HT-29 (cell line): Measurements from ENCODE around the gene IFFO2. TPM values are rescaled to one million over a fixed set of nuclear protein-coding genes. Genes with fewer than 3 reads are reported as not detected.

Source experiments
- DNase-seq: peaks from one replicate; pipeline ENCODE4 v3.0.0-alpha.2; 2015; ENCODE audit warnings: low spot score
- total RNA-seq: library from RNA; depleted of rRNA; stranded (reverse); fragments of >200 nt; shearing (Covaris generic); gene quantifications from 2 replicates; pipeline ENCODE4 v1.2.3, GENCODE V29; 2014

Gene IFFO2
- total RNA-seq, 1 experiment from 2014 or later = 101 TPM

DNA sequence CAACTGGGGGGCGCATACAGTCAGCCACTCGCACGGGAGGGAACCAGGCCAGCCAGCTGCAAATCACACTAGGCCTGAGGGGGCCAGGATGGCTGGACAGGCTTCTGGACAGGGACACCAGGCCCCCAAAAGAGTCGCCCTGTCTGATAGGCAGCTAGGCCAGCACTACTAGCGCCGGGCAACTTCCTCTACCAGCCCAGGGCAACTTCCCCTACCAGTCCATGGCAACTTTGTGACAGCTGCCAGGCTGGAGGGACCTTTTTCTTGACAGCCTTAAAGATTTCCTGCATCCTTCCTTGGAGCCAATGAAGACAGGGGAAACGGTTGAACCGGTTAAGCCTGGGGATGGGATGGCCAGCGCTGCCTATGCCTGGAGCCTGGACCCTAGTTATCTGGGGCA, 5.1 kb downstream of the IFFO2 start:
- no peak for DNase-seq

- no peak for DNase-seq
These were observed 6.0 kb downstream of the IFFO2 start for GRCh38 chr1:18950401-18951026.

DNA sequence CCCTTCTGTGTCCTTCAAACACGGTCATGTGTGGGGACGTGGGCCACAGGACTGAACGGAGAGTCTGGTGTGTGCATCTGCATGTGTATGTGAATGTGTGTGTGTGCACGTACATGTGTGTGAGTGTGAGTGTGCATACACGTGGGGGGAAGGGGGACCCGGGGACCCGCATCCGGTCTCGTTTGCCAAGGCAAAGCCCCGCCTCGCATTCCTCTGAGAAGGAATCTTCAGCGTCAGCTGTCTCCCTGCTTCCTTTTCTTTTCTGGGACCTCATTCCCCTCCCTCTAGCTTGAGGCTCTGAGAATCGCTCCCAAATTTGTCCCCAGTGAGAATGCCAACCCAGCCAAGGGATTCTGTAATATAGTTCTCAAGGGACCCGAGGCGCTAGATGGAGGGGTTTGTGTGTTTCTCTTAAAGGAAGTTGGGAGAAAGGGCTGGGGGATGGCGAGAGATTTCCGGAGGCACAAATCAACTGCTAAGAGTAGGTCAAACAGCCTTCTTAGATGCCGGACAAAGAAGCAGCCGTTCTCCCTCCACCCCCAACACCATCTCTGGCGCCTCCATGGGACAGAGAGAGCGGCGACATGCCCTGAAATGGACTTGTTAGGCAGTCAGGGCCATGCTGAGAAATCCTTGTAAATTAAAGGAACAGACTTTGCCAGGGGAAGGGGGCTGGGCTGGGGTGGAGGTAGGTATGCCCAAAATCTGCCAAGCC, 6.6 kb downstream of the IFFO2 start:
- DNase-seq = peak; percentile 70

DNA sequence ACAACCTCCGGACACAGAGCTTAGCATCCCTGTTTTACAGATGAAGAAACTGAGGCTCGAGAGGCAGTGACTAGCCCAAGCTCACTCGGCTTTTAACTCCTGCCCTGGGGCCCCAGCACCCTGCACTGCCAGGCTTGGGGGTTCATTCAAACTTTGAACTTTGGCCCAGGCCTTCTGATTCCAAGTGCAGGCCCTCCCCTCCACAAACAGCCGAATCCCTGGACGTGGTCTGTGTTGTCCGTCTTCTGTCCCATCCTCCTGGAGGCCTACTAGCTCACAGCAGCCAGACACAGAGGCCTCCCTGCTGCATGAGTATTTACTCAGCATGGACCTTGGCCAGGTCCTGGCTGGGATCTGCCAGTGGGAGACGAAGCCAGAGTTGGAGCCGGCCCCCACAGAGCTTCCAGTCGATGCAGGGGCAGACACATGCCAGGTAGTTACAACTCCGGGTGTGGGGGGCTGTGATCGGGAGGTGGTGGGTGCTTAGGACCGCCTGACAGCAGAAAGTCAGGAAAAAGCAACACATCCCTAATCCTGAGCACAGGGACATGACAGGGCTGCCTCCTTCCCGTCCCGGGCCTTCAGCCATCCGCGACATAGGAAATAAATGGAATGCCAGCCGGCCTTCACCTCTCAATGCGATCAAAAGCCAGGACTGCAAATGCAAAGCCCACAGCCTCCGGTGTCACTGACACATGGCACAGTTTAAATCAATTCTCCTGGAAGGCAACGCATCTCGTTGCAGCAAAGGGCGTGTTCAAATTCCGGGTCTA, 7.4 kb downstream of the IFFO2 start:
- DNase-seq = peak; percentile 58

DNA sequence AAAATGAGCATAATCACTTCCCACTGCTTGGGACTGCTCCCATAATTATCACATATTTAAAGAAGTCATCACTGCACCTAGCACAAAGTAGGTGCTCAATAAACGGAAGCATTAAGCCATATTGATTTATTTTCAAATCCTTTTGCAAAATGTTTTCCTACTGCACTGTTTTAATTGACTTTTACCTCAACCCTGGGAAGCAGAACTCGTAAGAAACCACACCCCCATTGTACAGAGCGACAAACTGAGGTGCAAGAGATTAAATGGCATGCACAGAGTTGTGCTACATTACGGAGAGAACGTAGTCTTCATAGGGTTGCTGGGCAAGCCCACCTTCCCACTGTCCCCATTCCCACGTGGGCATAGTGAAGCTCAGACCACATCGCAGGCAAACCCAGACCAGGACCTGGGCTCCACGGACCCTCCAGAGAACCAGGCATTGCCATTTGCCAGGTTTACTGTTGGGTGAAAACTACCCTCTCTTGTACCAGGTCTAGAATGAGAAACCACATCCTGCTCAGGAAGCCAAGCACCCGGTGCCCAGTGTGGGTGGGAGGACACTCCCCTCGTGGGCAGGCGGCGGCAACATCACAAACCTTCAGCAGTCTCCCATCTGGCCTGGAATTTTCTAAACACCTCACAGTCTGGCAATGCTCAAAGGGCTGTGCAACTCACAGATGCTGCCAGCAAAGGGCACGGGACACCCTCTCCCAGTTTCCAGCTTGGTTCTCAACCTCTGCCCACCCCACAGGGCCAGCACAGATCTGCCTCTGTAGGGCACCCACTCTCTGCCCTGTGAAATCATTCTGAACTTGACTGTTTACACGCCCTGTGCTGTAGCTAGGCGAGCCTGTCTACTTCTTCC, 8.2 kb downstream of the IFFO2 start:
- peak; percentile 45 for DNase-seq

GRCh38 chr1:18947570-18947969, 8.9 kb downstream of the IFFO2 start:
- no peak for DNase-seq

DNA sequence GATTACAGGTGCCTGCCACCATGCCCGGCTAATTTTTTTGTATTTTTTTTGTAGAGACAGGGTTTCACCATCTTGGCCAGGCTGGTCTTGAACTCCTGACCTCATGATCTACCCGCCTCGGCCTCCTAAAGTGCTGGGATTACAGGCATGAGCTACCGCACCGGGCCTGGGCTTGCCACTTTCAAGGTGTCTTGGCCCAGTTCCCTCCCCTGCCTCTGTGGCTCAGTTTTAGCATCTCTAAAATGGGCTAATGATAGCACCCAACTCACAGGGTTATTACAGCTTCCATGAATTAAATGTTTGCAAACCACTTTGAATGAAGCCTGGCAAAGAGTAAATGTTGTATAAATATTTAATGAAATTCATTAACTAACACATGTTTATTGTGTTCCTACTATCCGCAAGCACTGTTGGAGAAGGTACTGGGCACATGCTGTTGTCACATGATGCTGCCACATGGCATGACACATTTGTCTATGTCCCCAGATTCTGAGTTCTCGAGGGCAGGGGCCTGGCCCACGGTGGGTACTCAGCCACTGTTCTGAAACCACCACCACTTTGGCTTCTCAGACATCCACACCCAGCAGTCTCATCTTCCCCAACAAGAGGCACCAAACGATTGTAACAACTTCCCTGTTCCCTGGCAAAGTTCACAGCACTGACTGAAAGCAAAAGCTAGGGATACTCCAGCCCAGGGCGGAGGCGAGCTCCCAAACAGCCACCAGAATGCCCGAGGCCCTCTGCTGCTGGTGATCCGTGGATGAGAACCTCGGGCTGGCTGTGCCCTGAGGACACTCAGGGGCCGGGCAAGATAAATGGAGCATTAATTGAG, 9.7 kb downstream of the IFFO2 start:
- no peak for DNase-seq

- no peak for DNase-seq
These were observed 11.1 kb downstream of the IFFO2 start for GRCh38 chr1:18945401-18945849.

DNA sequence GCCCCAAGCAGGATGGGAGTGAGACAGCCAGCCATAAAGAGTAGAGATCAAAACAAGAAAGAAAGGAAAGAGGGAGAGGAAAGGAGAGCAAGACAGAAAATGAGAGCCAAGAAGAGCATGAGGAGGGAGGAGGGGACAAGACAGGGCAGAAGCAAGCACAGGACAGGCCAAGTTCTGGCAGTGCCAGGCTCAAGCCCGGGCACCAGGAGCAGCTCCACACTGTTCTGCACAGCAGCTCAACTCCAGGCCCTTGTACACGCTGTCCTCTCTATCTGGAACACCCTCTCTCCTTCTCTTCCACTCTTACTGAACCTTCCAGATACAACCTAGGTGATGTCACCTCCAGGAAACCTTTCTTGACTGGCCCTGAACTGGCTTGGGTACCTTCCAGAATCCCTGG, 11.7 kb downstream of the IFFO2 start:
- no peak for DNase-seq

- DNase-seq = no peak
These were observed 12.4 kb downstream of the IFFO2 start for GRCh38 chr1:18943914-18944572.

DNA sequence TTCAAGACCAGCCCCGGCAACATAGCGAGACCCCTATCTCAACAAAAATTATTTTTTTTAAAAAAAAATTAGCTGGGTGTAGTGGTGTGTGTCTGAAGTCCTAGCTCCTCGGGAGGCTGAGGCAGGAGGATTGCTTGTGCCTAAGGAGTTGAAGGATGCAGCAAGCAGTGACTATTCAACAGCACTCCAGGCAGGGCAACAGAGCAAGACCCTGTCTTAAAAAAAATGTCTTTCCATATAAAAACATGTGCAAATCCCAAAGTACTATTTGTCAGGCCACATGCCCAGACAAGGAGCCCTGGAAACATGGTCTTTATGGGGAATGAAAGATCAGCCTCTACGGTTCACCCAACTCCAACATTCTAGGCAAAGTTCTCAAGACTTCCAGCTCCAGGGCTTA, 13.3 kb downstream of the IFFO2 start:
- no peak for DNase-seq

GRCh38 chr1:18942340-18942739, 14.1 kb downstream of the IFFO2 start:
- no peak for DNase-seq

GRCh38 chr1:18941221-18942141, 15.0 kb downstream of the IFFO2 start:
- DNase-seq = no peak

GRCh38 chr1:18940303-18941020, 16.0 kb downstream of the IFFO2 start:
- DNase-seq = no peak

- no peak for DNase-seq
These were observed 16.8 kb downstream of the IFFO2 start for GRCh38 chr1:18939398-18940302.

DNA sequence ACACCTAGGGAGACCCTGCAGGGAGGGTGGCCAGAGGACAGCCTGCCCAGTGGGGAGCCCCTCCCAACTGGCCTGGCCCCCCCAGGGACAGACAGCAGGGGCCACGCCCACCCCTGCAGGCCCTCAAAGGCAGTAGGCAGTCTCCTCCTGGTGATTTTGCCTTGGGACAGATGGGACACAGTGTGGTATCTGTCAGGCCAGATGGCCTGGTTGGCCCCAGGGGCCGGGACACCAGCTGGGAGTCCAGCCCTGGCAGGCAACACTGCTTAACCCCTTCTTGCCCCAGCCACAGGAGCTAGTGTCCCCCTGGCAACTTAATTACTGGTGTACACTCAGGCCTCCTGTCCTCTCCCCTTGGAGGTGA, 17.8 kb downstream of the IFFO2 start:
- DNase-seq = no peak

GRCh38 chr1:18938008-18938706, 18.3 kb downstream of the IFFO2 start:
- DNase-seq = no peak
